Fibroblast of lung (primary cell): ENCODE measurements around the gene CTNNA2. TPM values are rescaled to one million over a fixed set of nuclear protein-coding genes. Genes with fewer than 3 reads are reported as not detected.

Source experiments
- DNase-seq, 2 donors: peaks; one replicate each; pipeline versions ENCODE4 v3.0.0 to v3.0.0-alpha.2; 2010; ENCODE audit warnings: low read depth in 2 of 2
- H2AFZ ChIP-seq: 2 replicates; pipeline ENCODE4 v1.5.1; 2012; ENCODE audit warnings: low read length, control low read depth, inconsistent platforms
- H3K27ac ChIP-seq: 2 replicates; pipeline ENCODE4 v1.5.1; 2011; ENCODE audit warnings: low read length, control low read depth; ENCODE audit not compliant: insufficient read depth
- H3K27me3 ChIP-seq: 2 replicates; pipeline ENCODE4 v1.5.1; 2011; ENCODE audit warnings: mild to moderate bottlenecking, low read length; ENCODE audit not compliant: control insufficient read depth, insufficient read depth
- H3K36me3 ChIP-seq: 2 replicates; pipeline ENCODE4 v1.5.1; 2011; ENCODE audit warnings: low read length; ENCODE audit not compliant: control insufficient read depth, insufficient read depth
- H3K4me1 ChIP-seq: 2 replicates; pipeline ENCODE4 v1.5.1; 2011; ENCODE audit warnings: low read length; ENCODE audit not compliant: control insufficient read depth, insufficient read depth; ENCODE audit errors: extremely low read depth
- H3K4me2 ChIP-seq: 2 replicates; pipeline ENCODE4 v1.5.1; 2011; ENCODE audit warnings: low read length, control low read depth; ENCODE audit not compliant: insufficient read depth; ENCODE audit errors: extremely low read depth
- H3K4me3 ChIP-seq, 4 experiments: fragments of 200-600 bp in 1 of 4; sonication (generic) in 1 of 4; replicated peaks in 1 of 4; 2 replicates each; pipeline ENCODE4 v1.5.1; 2011 to 2016; ENCODE audit warnings: low read length in 4 of 4, low read depth in 3 of 4, mild to moderate bottlenecking in 3 of 4, control low read depth in 2 of 4, inconsistent platforms in 1 of 4, mixed read lengths in 1 of 4; ENCODE audit not compliant: insufficient read depth in 1 of 4; ENCODE audit errors: control extremely low read depth in 1 of 4
- H3K79me2 ChIP-seq: 2 replicates; pipeline ENCODE4 v1.5.1; 2012; ENCODE audit warnings: mild to moderate bottlenecking, low read length, inconsistent platforms; ENCODE audit not compliant: control insufficient read depth, insufficient read depth
- H3K9ac ChIP-seq: 2 replicates; pipeline ENCODE4 v1.5.1; 2011; ENCODE audit warnings: mild to moderate bottlenecking, low read length, control low read depth; ENCODE audit not compliant: insufficient read depth
- H3K9me3 ChIP-seq: 2 replicates; pipeline ENCODE4 v1.5.1; 2012; ENCODE audit warnings: low read depth, low read length; ENCODE audit not compliant: control insufficient read depth, insufficient read depth
- H4K20me1 ChIP-seq: 2 replicates; pipeline ENCODE4 v1.5.1; 2011; ENCODE audit warnings: low read length; ENCODE audit not compliant: control insufficient read depth, insufficient read depth; ENCODE audit errors: extremely low read depth
- EZH2 ChIP-seq: IDR thresholded peaks from 2 replicates; pipeline ENCODE4 v1.5.1; 2012; ENCODE audit warnings: low read length, control low read depth, mild to moderate bottlenecking; ENCODE audit errors: missing control alignments
- polyA plus RNA-seq, 2 donors: library from polyadenylated mRNA; depleted of rRNA in 1 of 2; stranded (reverse) in 1 of 2; unstranded in 1 of 2; fragments of >200 nt; gene quantifications; 2 replicates each; pipeline ENCODE4 v1.2.1, GENCODE V29; 2011 to 2012; ENCODE audit warnings: missing spikeins in 1 of 2
- total RNA-seq: library from RNA; depleted of rRNA; stranded (reverse); fragments of >200 nt; gene quantifications from 2 replicates; pipeline ENCODE4 v1.2.1, GENCODE V29; 2014
- TF ChIP-seq, protein P1 (sequence below), 2 donors: IDR thresholded peaks in 1 of 2; conservative IDR thresholded peaks in 1 of 2; 1 replicate in 1 of 2; 2 replicates in 1 of 2; pipeline ENCODE4 v1.5.1; 2011 to 2012; ENCODE audit warnings: low read length in 2 of 2, control low read depth in 1 of 2, inconsistent platforms in 1 of 2, low read depth in 1 of 2, mild to moderate bottlenecking in 1 of 2

Gene CTNNA2
- total and polyA plus RNA-seq, 2 donors (not counting 1 experiment from before 2014, with no cell fraction given): not detected

DNA sequence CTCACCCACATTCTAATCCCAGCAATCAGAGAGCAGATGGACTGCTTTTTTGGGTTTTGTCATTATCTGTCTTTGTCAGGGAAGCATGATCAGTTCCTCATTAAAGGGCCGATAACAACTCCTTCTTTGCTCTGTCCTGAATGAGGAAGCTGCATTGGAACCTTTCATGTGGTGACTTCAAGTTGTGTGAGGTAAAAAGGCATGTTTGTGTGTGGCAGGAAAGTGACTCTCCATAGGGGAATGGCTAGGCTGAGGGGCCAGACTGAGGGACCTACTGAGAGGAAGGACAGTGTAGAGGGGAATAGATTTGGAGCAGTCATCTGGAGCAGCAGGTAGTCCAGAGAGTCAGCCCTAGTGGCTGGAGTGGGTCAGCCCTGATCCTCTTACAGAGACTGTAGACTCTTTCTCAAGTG lies 815.3 kb downstream of the CTNNA2 start:
- no peak overlapping the region for H3K4me3 ChIP-seq
- no peak overlapping the region for H2AFZ ChIP-seq
- no peak overlapping the region for H3K4me2 ChIP-seq
- H3K27ac ChIP-seq: no peak overlapping the region
- no peak for DNase-seq
- H3K9me3 ChIP-seq: no peaks in the 10 kb centered on the region
- H3K27me3 ChIP-seq: no peaks in the 10 kb centered on the region
- no peaks in the 10 kb centered on the region for H3K36me3 ChIP-seq
- H3K9ac ChIP-seq: no peak overlapping the region
- TF ChIP-seq, protein P1, sequence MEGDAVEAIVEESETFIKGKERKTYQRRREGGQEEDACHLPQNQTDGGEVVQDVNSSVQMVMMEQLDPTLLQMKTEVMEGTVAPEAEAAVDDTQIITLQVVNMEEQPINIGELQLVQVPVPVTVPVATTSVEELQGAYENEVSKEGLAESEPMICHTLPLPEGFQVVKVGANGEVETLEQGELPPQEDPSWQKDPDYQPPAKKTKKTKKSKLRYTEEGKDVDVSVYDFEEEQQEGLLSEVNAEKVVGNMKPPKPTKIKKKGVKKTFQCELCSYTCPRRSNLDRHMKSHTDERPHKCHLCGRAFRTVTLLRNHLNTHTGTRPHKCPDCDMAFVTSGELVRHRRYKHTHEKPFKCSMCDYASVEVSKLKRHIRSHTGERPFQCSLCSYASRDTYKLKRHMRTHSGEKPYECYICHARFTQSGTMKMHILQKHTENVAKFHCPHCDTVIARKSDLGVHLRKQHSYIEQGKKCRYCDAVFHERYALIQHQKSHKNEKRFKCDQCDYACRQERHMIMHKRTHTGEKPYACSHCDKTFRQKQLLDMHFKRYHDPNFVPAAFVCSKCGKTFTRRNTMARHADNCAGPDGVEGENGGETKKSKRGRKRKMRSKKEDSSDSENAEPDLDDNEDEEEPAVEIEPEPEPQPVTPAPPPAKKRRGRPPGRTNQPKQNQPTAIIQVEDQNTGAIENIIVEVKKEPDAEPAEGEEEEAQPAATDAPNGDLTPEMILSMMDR (conservative IDR thresholded peaks at IDR 0.05 in 1 of 2, IDR thresholded peaks at IDR 0.05 in 1 of 2; ENCODE audit: low read depth in 1 of 2, low read length in 2 of 2): no peak
- H3K79me2 ChIP-seq: no peaks in the 10 kb centered on the region
- H3K4me1 ChIP-seq: no peaks in the 10 kb centered on the region
- H4K20me1 ChIP-seq: no peaks in the 10 kb centered on the region

DNA sequence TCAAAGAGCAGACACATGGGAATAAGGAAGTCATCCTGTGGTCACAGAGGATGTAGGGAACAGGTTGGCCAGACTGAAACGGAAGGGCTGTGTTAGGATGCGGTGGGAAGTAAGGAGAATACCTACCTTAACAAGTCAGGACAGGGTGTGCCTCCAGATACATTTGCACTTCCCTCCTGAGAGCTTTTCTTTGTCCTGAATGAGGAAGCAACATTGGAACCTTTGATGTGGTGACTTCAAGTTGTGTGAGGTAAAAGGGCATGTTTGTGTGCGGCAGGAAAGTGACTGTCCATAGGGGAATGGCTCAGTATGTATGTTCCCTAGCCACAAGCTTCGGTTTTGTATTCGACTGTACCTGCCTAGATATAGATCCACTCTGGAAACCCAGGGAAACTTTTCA lies 816.6 kb downstream of the CTNNA2 start:
- Histone ChIP-seq H3K4me1 (no peaks in the 10 kb centered on the region), H3K79me2 (no peaks in the 10 kb centered on the region), H3K36me3 (no peaks in the 10 kb centered on the region), H3K27ac (no peak overlapping the region), H2AFZ (no peak overlapping the region), H3K4me3 (no peak overlapping the region), H3K27me3 (no peaks in the 10 kb centered on the region), H4K20me1 (no peaks in the 10 kb centered on the region), H3K9ac (no peak overlapping the region), H3K9me3 (no peaks in the 10 kb centered on the region), H3K4me2 (no peak overlapping the region)
- TF ChIP-seq EZH2: no peak
- TF ChIP-seq, protein P1 (conservative IDR thresholded peaks at IDR 0.05 in 1 of 2, IDR thresholded peaks at IDR 0.05 in 1 of 2; ENCODE audit: low read depth in 1 of 2, low read length in 2 of 2): no peak
- DNase-seq: no peak

DNA sequence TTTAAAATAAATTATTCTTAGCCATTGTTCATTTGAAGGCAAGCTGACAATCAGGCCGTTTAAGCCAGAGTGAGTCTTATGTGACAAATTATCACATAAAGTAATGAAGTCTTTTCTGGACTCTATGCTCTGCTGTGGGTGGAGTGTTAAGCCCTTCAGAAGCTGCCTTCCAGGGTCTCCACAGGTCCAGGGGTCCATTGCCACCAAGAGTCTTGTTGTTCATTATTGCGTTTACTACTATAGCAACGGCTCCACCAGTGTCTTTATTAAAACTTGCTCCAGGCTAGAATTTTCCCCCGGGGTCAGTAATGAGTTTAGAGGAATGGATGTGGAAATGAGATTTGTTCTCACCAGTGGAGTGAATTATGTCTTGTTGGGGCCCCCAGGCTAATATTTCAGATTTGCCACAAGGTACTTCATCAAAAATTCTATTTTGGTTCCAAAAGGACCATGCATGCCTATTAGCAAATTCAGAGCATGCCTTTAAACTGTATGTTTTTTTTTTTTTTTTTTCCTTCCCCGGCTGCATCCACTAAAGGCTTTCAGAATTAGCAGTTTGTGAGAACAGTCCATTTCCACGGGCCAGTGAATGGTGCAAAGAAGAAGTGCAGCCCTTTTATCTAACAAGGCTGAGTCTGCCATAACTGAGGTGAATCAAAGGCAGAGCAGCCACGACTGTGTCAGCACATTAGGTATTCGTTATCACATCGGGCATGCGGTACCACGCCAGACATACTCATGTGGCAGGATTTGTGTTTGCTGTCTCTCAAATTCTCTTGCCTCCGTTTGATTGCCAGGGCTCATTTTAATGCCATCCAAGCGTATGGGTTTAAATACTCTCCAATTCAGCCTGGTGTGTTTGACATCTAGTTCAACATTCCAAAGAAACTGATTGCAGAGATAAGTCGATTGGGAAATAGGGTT lies 817.9 kb downstream of the CTNNA2 start:
- TF ChIP-seq EZH2: no peak
- TF ChIP-seq, protein P1 (conservative IDR thresholded peaks at IDR 0.05 in 1 of 2, IDR thresholded peaks at IDR 0.05 in 1 of 2; ENCODE audit: low read depth in 1 of 2, low read length in 2 of 2): no peak
- no peak overlapping the region for H3K9ac ChIP-seq
- no peaks in the 10 kb centered on the region for H4K20me1 ChIP-seq
- H2AFZ ChIP-seq: no peak overlapping the region
- no peaks in the 10 kb centered on the region for H3K27me3 ChIP-seq
- H3K4me1 ChIP-seq: no peaks in the 10 kb centered on the region
- no peak overlapping the region for H3K4me2 ChIP-seq
- DNase-seq: no peak
- H3K27ac ChIP-seq: no peak overlapping the region
- H3K9me3 ChIP-seq: no peaks in the 10 kb centered on the region
- H3K79me2 ChIP-seq: no peaks in the 10 kb centered on the region
- no peak overlapping the region for H3K4me3 ChIP-seq
- no peaks in the 10 kb centered on the region for H3K36me3 ChIP-seq
